ENCODE results near the gene BUD13. TPM values are rescaled to one million over a fixed set of nuclear protein-coding genes. Genes with fewer than 3 reads are reported as not detected.

BUD13 gene
- total RNA-seq, 2 donors from 2014 or later, result 8.9 to 15.8 TPM

DNA sequence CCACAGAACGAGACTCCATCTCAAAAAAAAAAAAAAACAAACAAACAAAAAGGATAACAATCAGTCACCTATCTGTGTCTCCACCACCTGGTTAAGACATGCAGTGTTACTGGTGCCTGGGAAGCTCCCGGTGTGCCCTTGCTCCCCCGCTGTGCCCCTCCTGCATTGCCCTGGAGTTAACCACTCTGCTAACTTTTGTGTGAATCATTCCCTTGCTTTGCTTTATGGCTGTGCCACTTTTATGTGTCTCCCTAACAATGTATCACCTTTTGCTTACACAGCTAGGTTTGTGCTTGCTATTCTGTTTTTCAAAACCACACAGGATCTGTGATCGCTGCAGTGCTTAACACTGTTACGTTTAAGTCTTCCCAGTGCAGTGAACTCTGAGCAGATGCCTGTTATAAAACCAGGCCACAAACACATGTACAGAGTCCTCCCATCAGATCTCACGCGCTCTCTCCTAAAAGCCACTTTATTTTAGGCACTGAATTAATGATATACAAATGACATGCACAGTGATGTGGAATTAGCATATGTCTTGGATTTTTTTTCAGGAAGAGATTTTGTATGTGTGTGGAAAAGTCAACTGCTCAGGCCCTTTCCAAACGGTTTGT is 69.9 kb downstream of the BUD13 start:
- 82 to 85% methylated on average over 8 of the region's 8 CpGs for WGBS, 2 donors
- no peak for DNase-seq
- no peak overlapping the region for H3K4me3 ChIP-seq
- no peaks in the 10 kb centered on the region for H3K36me3 ChIP-seq (replicated peaks in 1 of 2; ENCODE audit: insufficient read depth in 1 of 2, low read depth in 2 of 2)
- H3K27ac ChIP-seq, result no peak overlapping the region
- intact Hi-C loops (cut with DNase I), result no loop called here
- no peak for ATAC-seq
- no peaks in the 10 kb centered on the region for H3K27me3 ChIP-seq
- no peak for TF ChIP-seq POLR2A (IDR thresholded peaks at IDR 0.05)
- TF ChIP-seq, protein P1, sequence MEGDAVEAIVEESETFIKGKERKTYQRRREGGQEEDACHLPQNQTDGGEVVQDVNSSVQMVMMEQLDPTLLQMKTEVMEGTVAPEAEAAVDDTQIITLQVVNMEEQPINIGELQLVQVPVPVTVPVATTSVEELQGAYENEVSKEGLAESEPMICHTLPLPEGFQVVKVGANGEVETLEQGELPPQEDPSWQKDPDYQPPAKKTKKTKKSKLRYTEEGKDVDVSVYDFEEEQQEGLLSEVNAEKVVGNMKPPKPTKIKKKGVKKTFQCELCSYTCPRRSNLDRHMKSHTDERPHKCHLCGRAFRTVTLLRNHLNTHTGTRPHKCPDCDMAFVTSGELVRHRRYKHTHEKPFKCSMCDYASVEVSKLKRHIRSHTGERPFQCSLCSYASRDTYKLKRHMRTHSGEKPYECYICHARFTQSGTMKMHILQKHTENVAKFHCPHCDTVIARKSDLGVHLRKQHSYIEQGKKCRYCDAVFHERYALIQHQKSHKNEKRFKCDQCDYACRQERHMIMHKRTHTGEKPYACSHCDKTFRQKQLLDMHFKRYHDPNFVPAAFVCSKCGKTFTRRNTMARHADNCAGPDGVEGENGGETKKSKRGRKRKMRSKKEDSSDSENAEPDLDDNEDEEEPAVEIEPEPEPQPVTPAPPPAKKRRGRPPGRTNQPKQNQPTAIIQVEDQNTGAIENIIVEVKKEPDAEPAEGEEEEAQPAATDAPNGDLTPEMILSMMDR (IDR thresholded peaks at IDR 0.05), result no peak
- no peaks in the 10 kb centered on the region for H3K9me3 ChIP-seq
- H3K4me1 ChIP-seq, result peaks cover 10% of the 10 kb centered on the region

DNA sequence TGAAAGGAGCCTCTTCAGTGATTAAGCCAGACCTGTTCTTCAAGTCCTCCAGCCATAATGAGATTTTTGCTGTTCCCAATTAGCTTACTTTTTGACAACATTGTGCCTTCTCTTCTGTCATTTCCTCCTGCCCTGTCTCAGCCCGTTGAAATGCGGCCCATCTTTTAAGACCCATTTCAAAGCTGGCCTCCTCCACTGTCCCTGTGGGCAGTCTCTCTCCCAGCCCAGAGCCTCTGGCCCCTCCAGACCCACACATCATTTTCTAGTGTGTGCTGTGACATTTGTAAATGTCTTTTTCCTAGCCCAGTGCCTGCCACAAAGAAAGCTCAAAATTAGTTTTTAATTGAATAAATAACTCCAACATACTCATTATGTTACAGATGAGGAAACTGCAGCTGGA is 70.9 kb downstream of the BUD13 start:
- no peak for TF ChIP-seq POLR2A (IDR thresholded peaks at IDR 0.05)
- TF ChIP-seq, protein P1 (IDR thresholded peaks at IDR 0.05), result no peak

DNA sequence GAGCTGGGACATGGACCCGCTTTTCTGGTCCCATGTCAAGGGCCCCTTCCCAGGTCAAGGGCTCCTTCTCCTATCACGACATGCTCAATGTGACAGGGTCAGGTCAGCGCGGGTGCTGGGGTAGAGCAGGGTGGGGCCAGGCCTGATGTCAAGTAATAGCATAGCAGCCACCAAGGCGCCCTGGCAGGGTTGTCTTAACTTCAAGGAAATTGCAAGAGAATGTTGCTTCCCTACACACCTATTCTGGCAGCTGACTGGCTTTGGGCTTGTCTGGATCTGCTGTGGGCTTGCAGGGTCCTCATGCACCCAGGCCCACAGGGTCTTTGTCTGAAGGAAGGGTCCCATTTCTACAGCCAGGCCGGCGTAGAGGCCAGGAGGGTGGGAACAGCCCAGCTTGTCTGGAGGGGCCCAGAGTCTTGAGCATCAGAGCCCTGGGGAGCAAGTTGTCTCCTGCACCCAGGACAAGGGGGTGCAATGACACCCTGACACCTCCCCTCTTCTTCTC is 71.4 kb downstream of the BUD13 start:
- H3K27ac ChIP-seq, result no peak overlapping the region
- H3K27me3 ChIP-seq, result no peaks in the 10 kb centered on the region
- H3K9me3 ChIP-seq, result no peaks in the 10 kb centered on the region
- no peaks in the 10 kb centered on the region for H3K4me1 ChIP-seq
- H3K36me3 ChIP-seq (replicated peaks in 1 of 2; ENCODE audit: insufficient read depth in 1 of 2, low read depth in 2 of 2), result no peaks in the 10 kb centered on the region
- TF ChIP-seq, protein P1 (IDR thresholded peaks at IDR 0.05), result no peak
- no peak for TF ChIP-seq POLR2A (IDR thresholded peaks at IDR 0.05)
- 87 to 100% methylated on average over 3 to 7 of the region's 7 CpGs for WGBS, 2 donors
- H3K4me3 ChIP-seq, result no peak overlapping the region
- no peak for DNase-seq
- intact Hi-C loops (cut with DNase I), result no loop called here
- no peak for ATAC-seq

More for the DNA sequence above, 70.9 kb downstream of the BUD13 start:
- intact Hi-C loops (cut with DNase I), result no loop called here
- ATAC-seq, result no peak
- Histone ChIP-seq H3K27me3 (no peaks in the 10 kb centered on the region), H3K9me3 (no peaks in the 10 kb centered on the region), H3K4me3 (no peak overlapping the region), H3K27ac (no peak overlapping the region), H3K4me1 (peaks cover 2% of the 10 kb centered on the region), H3K36me3 (replicated peaks in 1 of 2; ENCODE audit: insufficient read depth in 1 of 2, low read depth in 2 of 2) (no peaks in the 10 kb centered on the region)
- 47 to 54% methylated on average over 2 of the region's 2 CpGs for WGBS, 2 donors
- DNase-seq, result no peak

DNA sequence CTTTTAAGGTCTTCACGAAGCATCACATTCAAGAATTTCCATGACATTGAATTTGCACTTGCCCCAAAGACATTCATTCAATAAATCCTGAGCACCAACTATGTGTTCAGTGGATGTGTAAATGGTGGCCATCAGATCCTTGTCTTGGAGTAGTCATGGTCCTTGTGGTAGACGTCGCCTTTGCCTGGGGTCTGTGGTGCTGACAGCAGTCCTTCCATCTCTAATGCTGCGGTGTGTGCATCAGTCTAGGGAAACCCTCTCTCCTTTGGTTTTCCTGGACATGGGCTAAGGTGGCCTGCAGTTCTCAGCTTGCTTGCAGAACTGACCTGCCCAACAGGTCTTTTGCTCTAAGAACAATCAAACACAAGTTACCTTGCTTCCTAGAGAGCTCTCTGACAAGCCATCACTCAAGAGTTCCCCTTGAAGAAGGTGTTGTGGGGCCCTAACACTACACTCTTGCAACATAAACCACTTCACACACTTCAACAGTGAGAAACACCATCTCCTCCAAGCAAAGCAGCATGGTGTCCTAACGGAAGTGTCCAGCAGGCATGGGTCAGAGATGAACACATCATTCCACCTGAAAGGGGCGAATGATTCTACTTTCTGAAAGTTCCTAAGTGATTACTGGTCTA is 72.1 kb downstream of the BUD13 start:
- Histone ChIP-seq H3K9me3 (no peaks in the 10 kb centered on the region), H3K27ac (no peak overlapping the region), H3K27me3 (no peaks in the 10 kb centered on the region), H3K4me3 (no peak overlapping the region), H3K36me3 (replicated peaks in 1 of 2; ENCODE audit: insufficient read depth in 1 of 2, low read depth in 2 of 2) (no peaks in the 10 kb centered on the region), H3K4me1 (no peaks in the 10 kb centered on the region)
- DNase-seq, result no peak
- 87 to 88% methylated on average over 5 to 6 of the region's 6 CpGs for WGBS, 2 donors
- TF ChIP-seq, protein P1 (IDR thresholded peaks at IDR 0.05), result no peak
- TF ChIP-seq POLR2A (IDR thresholded peaks at IDR 0.05), result no peak
- intact Hi-C loops (cut with DNase I), result no loop called here
- no peak for ATAC-seq

Other genes starting within 250 kb of the BUD13 start
- 10 to 100 TPM in 1 of 2 donors, 1 to 10 TPM in 1; 4.3 to 36.6 TPM for gene ZPR1, start 15.0 kb upstream of the BUD13 start, total RNA-seq
- 1 to 10 TPM in 1 of 2 donors, not detected in 1; 2.6 TPM for gene APOA5, start 18.9 kb upstream of the BUD13 start, total RNA-seq
- gene APOA4, start 50.3 kb upstream of the BUD13 start, total RNA-seq, result not detected
- gene APOC3, start 56.9 kb upstream of the BUD13 start, total RNA-seq, result 1 to 10 TPM in 1 of 2 donors, not detected in 1; 7.3 TPM
- gene APOA1, start 64.6 kb upstream of the BUD13 start, total RNA-seq, result 10 to 100 TPM in 1 of 2 donors, 1 to 10 TPM in 1; 1.0 to 16.8 TPM

All from body of pancreas (tissue), 4 donors.